ENCODE data around the gene SSUH2. TPM values are rescaled to one million over a fixed set of nuclear protein-coding genes. Genes with fewer than 3 reads are reported as not detected.

The SSUH2 gene
- total and polyA plus RNA-seq, 9 of the 15 experiments (the other 6 are each of a cell fraction or from before 2014, with no cell fraction given) = 0.04 to 0.17 (median 0.04) TPM; not detected in 6

DNA sequence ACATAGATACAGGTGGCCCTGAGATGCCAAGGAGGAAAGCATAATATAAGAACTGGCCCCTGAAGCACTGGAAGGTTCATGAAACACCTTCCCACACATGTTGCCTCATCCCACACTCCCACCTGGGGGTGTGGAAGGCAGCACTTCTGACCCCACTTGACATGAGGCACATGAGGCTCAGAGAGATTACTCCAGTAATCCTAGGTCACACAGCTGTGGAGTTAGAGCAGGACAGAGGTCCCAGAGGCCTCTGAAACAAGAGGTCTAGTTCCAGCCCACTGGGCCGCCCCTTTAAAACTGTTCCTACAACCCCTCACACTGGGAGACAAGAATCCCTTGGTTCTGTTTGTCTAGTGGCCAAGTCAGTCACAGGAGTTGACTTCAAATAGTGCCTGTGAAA lies 7.2 kb downstream of the SSUH2 start (continued):
- TF ChIP-seq, protein P1, sequence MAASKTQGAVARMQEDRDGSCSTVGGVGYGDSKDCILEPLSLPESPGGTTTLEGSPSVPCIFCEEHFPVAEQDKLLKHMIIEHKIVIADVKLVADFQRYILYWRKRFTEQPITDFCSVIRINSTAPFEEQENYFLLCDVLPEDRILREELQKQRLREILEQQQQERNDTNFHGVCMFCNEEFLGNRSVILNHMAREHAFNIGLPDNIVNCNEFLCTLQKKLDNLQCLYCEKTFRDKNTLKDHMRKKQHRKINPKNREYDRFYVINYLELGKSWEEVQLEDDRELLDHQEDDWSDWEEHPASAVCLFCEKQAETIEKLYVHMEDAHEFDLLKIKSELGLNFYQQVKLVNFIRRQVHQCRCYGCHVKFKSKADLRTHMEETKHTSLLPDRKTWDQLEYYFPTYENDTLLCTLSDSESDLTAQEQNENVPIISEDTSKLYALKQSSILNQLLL (CRISPR knock-in tag; IDR thresholded peaks at IDR 0.05; ENCODE audit: borderline replicate concordance) = no peak
- no peak for TF ChIP-seq SNRNP70 (optimal IDR thresholded peaks at IDR 0.05; ENCODE audit: low read depth, low read length)

DNA sequence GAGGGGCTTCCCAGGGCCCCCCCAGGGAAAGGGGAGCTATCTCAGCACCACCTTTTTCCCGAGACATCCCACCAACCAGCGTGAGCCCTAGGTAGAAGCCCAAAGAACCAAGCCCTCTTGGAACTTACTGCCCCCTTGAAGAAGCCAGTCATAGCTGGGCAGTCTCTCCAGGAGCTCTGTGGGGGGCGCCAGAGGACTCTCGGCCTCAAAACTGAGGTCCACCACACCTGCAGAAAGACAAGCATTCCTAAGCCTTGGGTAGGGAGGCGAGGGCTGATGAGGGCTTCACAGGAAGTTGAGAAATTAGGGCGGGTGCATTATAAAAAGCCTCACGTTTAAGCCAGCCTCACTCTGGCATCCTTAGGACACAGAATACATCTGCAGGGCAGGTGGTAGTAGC lies 9.0 kb downstream of the SSUH2 start:
- peaks cover 19 to 58% of the 10 kb centered on the region in 2 experiments; a peak in 4 of 5 replicates for H3K27me3 ChIP-seq (ENCODE audit: control insufficient read depth in 2 of 2, insufficient read depth in 2 of 2, low read length in 2 of 2)
- H4K20me1 ChIP-seq (replicated peaks; ENCODE audit: control insufficient read depth, insufficient read depth, low read length) = peaks cover 5% of the 10 kb centered on the region; the same call in 1 of the 2 replicates
- no peak overlapping the region for H3K4me2 ChIP-seq (ENCODE audit: insufficient read depth, low read length)
- BruUV-seq (replicated peaks) = no TSS peak
- no peak for FAIRE-seq
- H3K9me3 ChIP-seq (replicated peaks; ENCODE audit: control insufficient read depth, insufficient read depth, low read depth, low read length) = no peaks in the 10 kb centered on the region; the same call in 1 of the 2 replicates
- no peak overlapping the region for H3K9ac ChIP-seq (ENCODE audit: insufficient read depth in 1 of 2, low read depth in 2 of 2, low read length in 2 of 2)
- in situ Hi-C loops (cut with MboI) = no loop called here
- TF ChIP-seq, protein P2, sequence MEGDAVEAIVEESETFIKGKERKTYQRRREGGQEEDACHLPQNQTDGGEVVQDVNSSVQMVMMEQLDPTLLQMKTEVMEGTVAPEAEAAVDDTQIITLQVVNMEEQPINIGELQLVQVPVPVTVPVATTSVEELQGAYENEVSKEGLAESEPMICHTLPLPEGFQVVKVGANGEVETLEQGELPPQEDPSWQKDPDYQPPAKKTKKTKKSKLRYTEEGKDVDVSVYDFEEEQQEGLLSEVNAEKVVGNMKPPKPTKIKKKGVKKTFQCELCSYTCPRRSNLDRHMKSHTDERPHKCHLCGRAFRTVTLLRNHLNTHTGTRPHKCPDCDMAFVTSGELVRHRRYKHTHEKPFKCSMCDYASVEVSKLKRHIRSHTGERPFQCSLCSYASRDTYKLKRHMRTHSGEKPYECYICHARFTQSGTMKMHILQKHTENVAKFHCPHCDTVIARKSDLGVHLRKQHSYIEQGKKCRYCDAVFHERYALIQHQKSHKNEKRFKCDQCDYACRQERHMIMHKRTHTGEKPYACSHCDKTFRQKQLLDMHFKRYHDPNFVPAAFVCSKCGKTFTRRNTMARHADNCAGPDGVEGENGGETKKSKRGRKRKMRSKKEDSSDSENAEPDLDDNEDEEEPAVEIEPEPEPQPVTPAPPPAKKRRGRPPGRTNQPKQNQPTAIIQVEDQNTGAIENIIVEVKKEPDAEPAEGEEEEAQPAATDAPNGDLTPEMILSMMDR (IDR thresholded peaks at IDR 0.05 in 2 of 3, conservative IDR thresholded peaks at IDR 0.05 in 1 of 3; ENCODE audit: insufficient read depth in 2 of 3, low read depth in 1 of 3, low read length in 3 of 3) = peak; percentile 37 to 45 (median 44); a peak in 5 of 6 replicates
- TF ChIP-seq RAD21 (CRISPR knock-in tag; conservative IDR thresholded peaks at IDR 0.05 in 1 of 2, IDR thresholded peaks at IDR 0.05 in 1 of 2) (peak in 1 of 2 experiments; percentile 25; a peak in 1 of 4 replicates), ZNF764 (CRISPR knock-in tag; IDR thresholded peaks at IDR 0.05; ENCODE audit: low read depth) (no peak)
- WGBS (ENCODE audit: insufficient coverage, low coverage, missing lambda C conversion rate) = 1% methylated on average over 7 of the region's 7 CpGs
- ChIA-PET CTCF (ENCODE audit: low intra/inter-chr PET ratio) (no interaction called here), POLR2A (interaction anchor here (1.5 kb wide), 1 partner anchor 25 kb away, joined by 3 read pairs; no protein-coding TSS in a partner anchor)
- H3K4me3 ChIP-seq = no peak overlapping the region
- DNase-seq (ENCODE audit: extremely low read depth in 1 of 4, low spot score in 3 of 4) = no peak
- intact Hi-C loops (cut with micrococcal nuclease) = no loop called here
- no peaks in the 10 kb centered on the region for H3K79me2 ChIP-seq (ENCODE audit: control insufficient read depth, insufficient read depth, low read length)
- no peaks in the 10 kb centered on the region; a peak in 1 of 5 replicates for H3K4me1 ChIP-seq (replicated peaks in 1 of 2; ENCODE audit: control insufficient read depth in 2 of 2, insufficient read depth in 2 of 2, low read length in 2 of 2)
- ATAC-seq = peak; percentile 65
- no peak overlapping the region for H3K27ac ChIP-seq (ENCODE audit: extremely low read depth, low read depth, low read length)
- no peak overlapping the region for H2AFZ ChIP-seq (ENCODE audit: low read depth, low read length)
- no peaks in the 10 kb centered on the region for H3K9me1 ChIP-seq (ENCODE audit: control insufficient read depth, insufficient read depth, low read length)
- H3K36me3 ChIP-seq (ENCODE audit: control insufficient read depth, insufficient read depth, low read length) = no peaks in the 10 kb centered on the region

All from K562 (cell line).